GM20431 (cell line): ENCODE results near the gene ALKAL2.

Experiments
- in situ Hi-C: fragments of 300-500 bp; cut with MseI, MboI; formaldehyde crosslinking; loops from one replicate; pipeline ENCODE4 v1.15.0; 2020; ENCODE audit warnings: low sequenced_read_pairs; ENCODE audit not compliant: unreplicated experiment

The ALKAL2 gene

DNA sequence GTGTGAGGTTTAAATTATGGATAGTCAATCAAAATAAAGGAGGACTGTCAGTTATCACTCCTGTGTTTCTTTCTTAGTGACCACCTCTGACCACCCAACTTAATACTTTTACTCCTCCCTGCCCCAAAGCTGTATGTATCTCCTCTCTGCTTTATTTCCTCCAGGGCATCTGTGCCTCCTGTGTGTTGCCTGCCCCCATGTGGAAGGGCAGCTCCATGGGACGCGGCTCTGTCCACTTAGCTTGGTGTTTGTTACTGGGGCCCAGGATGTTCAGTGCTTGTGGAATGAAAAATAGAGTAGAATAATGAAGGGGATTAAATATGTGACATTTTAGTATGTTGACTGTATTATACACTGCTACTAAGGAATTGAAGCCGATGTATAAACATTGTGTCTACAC is 13.4 kb downstream of the ALKAL2 start:
- in situ Hi-C loops, result no loop called here

DNA sequence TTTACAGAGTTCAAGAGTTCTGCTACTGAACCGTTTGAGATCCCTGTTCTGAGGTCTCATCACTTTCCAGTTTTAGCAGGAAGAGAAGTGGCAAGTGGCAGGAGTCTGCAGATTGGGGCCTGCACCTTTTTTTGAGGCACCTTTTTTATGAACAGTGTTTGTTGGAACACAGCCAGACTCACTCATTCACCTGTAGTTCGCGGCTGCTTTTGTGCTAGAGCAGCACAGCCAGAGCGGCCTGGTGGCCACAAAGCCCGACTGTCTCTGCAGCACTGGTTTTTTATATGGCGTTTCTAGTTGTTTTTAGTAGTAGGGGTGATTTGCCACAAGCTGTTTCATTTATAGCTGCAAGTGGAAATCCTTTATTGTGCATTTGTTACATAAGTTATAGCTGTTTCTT is 14.6 kb downstream of the ALKAL2 start:
- in situ Hi-C loops, result no loop called here

DNA sequence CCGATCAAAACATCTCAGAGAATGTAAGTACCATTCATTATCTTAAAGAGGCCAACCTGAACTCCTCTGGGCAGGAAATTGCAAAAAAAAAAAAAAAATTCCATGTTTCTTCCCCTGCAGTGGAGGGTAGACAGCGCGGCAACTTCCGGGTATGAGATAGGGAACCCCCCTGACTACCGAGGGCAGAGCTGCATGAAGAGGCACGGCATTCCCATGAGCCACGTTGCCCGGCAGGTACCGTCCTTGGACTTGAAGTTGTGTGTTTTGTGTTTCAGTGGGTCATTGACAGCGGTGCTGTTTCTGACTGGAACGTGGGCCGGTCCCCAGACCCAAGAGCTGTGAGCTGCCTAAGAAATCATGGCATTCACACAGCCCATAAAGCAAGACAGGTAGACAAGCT is 16.0 kb downstream of the ALKAL2 start:
- in situ Hi-C loops, result no loop called here

DNA sequence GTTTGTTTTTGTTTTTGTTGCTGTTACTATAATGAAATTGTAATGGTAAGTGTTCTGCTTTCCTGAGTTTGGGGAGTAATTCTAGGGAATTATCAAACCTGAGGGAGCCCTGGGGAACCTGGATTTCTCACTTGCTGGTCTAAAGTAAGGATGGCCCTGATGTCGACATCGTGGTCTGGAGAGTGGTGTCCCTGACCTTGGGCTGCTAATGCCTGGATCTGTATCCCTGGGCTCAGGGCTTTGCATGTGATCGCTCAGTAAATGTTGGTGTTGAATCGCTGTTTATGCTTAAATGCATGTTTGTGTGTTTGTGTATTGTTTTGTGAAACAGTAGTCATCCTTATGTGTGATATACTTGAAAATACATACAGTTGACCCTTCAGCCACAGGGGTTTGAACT is 17.0 kb downstream of the ALKAL2 start:
- in situ Hi-C loops, result no loop called here

DNA sequence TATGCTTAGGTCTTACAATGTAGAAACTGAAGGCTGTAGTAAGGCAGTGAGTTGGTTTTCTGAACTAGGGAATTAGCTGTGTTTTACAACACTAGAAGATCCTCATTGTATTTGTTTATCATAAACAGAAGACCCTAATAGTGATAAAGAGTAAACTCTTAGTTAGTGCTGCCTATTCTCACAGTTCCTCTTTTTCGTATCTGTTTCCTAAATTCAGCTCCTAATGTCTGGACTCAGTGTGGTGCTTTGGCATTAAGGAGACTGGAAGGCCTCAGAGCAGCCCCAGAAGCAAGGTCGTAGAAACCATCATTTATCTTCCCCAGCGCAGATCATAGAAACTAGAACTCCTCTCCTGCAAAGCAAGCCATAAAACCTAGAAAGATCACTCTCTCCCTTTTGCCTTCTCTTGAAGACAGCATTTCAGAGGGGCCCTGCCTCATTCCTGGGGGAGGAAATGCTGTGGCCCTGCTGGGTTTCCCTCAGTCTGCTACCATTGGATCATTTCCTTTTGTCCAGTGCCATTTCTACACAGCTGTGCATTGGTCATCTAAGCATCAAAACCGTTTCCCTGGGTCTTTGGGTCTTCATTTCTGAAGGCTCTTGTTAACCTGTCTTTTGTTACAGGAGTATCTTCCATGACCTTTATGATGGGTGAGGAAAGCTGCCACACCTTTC is 18.4 kb downstream of the ALKAL2 start:
- in situ Hi-C loops, result no loop called here

DNA sequence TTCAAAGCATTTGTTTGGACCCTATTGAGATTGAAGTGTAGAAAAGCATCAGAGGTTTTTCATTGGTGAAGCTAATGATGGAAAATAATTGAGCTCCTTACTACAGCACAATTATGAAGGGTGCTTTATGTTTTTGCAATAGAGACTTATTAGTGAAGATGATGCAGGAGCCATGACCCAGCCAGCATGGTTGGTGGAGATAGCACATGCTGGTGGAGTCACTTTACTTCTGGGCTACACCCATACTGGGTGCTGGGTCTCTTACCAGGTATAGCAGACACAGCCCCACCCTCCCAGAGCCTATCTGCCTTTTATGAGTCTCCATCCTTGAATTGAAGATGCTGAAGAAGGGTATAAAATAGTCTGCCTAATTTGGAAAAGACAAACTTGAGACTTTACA is 19.6 kb downstream of the ALKAL2 start:
- in situ Hi-C loops, result no loop called here

DNA sequence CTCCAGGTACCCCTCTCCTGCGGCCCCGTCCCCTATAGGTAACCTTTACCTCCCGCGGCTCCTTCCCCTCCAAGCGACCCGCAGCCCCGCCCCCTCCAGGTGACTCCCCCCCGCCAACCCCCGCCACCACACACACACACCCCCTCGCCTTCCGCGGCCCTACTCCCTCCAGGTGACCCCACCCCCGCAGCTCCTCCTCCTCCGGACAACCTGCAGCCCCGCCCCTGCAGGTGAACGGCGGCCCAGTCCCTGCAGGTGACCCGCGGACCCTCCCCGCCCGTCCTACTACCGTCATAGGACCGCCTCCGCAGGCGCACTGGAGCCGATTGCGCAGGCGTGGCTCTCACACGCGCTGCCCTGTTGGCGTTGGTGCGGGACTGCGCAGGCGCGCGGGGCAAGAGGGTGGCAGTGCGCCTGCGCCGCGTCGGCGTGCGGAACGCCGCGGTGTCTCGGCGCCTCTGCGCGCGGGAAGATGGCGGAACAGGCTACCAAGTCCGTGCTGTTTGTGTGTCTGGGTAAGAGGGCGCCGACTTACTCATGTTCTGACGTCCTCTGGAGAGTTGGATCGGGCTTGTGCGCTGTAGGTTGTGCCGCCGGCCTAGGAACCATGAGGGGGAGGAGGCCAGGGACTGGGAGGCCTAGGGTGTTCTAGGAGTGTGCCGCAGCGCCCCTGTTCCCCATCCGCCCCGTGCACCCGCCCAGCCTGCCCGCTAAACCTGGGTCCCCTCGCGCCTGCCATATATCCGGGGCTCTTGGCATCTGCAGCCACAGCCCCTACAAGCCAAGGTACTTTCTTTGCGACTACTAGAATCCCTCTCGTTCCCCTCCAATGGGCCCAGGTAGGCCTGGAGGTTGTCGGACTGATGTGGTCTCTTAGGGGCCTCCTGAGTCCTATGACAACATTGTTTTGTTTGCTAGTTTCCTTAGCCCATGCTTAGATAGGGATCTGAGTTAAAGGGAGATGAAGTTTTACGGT is 23.1 kb downstream of the ALKAL2 start, which contains the start of gene ACP1:
TSS of gene ACP1 (plus strand) at position 455 of the 976 bp plus-strand sequence. CDS start at position 473, 18 bp downstream.
- in situ Hi-C loops, result no loop called here

DNA sequence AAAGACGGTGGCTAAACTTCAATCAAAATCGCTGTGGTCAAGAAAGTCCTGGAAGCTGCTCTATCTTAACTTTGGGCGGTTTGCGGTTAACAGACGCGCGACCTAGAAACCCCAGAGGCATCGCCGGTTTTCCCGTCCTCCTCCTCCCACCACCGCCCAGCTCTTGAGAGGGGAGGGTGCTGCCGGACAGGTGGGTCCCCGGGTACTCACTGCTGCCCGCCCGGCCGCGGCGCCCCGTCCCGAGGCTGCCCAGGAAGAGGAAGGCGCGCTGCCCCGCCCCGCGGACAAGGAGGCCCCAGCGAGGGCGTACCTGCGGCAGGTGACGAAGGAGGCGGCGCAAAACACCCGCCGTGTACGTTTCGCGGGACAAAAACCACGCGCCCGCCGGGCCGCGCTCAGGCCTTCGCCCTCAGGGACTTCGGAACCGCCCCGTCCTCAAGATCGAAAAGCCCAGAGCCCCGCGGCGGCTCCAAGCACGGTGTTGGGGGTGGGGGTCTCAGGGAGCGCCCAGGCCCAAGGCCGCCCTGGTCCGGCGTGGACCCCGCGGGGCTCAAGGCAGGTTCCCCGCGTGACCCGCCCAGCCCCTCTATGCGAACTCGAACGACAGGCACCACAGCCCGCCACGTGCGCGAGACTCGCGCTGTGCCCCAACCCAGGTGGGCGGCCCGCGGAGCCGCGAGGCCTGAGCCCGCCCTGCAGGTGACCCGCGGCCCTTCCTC is 24.0 kb downstream of the ALKAL2 start, which contains the start of gene SH3YL1:
TSS of gene SH3YL1 (minus strand) at position 259 of the 719 bp plus-strand sequence. CDS start at position 211, 48 bp downstream.
- in situ Hi-C loops, result no loop called here

DNA sequence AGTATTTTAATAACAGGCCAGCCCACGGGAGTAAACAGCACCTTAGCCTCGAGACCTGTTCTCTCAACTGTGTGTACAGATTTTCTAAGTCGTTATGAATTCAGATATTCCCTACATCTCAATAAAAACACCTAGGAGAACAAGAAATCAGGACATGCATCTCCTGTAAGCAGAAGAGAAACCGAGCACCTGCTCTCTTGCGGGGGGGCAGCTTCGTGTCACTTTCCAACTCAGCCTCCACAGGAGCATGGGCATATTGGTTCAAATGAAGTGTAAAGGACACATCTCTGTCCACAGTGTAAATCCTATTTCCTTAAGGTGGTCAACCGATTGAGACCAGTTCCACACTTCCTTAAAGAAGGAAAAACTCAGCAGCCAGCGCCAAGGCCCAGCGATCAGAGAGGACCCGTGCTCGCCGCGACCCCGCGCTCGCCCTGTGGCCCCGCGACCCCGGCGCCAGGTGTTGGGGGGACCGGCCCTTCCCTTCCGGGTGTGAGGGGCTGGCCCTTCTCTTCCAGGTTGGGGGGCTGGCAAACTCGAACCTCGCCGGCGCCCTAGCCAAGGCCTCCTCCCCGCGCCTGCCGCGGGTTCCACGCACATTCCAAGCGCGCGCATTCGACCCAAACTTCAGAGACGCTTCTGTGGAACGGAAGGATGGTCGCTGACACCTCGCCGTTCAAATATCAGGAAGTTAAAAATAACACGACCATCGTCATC is 24.7 kb downstream of the ALKAL2 start:
- in situ Hi-C loops, result no loop called here

DNA sequence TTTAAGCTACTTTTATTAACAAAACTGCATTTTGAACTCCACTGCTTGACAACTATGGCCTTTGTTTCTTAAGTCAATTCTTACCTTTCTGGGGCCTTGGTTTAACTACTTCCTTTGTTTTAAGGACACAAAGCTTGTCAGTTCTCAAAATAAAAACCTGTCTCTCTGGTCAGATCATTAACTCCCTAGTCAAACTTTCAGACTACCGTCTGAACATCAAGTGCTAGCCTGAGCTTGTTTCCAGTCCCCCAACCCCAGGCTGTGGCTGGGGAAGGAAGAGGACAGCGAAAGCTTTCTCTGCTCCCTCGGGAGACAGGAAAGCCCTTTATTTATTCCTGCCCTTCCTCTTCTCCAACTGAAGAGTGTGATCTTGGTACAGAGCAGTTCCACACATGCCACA is 25.8 kb downstream of the ALKAL2 start:
- in situ Hi-C loops, result no loop called here

DNA sequence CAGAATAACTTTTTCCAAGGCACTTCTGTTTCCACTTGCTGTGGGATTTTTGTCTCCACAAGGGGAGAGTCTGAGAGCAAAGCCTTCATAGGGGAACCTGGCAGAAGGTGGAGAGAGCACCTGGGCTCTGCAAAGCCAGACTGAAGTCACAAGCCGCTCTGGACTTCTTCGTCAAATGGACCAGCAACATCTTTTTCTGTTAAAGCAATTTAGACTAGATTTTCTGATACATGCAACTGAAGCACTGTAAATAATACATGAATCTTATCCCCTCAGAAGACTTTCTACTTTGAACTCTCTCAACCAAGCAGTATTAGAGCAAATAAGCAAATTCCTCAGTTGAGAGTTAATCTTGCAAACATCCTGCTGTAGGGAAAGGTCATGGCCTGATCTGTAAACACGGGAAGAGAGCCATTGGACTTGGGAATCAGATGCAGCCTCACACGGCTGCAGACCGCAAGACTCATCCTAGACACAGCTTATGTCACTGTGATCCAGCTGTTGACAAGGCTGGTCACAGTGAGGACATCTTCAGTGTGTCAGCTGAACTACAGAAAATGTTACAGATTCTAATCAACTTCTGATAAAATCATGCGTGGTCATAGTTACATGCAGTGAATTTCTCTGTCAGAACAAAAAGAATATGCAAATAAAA is 27.3 kb downstream of the ALKAL2 start:
- in situ Hi-C loops, result no loop called here

DNA sequence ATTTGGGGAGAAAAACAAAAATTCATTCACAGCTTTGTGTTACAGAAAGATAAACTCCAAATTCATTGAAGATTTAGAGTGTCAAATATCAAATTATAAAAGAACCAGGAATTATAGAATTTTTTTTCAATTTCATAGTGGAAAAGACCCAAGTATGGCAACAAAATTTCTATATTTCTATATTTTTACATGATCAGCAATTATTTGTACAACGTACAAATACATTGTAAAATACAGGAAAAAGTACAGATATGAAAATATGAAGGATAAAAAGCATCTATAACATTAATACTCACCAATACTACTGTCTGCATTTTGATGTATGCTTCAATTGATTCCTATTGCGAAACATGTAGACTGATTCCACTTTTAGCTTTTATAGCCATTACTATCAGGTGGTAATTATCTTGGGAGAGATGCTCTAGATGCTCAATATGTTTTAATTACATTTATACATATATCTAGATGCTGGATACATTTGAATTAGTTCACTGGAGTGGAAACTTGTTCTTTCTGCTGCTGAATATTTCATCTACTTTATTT is 28.0 kb downstream of the ALKAL2 start:
- in situ Hi-C loops, result no loop called here

DNA sequence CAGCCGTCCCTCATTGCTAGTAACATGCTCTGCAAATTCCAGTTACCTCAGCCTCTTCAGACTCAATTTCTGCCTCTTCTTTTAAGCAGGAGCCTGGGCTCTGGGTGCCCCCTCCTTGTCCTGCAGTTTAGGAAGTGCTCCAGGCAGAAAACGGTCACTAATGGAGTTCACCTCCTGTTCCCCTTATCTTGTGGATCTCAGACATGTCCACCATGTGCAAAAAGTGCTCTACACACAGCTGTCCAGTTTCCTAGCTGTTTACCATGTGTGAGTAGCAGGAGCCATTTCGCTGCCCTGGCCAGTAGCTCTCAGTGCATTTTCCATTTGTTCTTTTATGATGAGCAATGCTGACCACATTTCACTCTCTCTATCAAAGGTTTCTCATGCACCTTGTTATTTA is 29.0 kb downstream of the ALKAL2 start:
- in situ Hi-C loops, result no loop called here

DNA sequence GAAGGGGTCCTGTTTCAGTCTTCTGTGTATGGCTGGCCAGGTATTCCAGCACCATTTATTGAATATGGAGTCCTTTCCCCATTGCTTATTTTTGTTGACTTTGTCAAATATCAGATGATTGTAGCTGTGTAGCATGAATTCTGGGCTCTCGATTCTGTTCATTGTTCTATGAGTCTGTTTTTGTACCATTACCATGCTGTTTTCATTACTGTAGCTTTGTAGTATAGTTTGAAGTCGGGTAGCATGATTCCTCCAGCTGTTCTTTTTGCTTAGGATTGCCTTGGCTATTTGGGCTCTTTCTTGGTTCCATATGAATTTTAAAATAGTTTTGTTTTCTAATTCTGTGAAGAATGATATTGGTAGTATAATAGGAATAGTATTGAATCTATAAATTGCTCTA is 30.0 kb downstream of the ALKAL2 start:
- in situ Hi-C loops, result no loop called here

DNA sequence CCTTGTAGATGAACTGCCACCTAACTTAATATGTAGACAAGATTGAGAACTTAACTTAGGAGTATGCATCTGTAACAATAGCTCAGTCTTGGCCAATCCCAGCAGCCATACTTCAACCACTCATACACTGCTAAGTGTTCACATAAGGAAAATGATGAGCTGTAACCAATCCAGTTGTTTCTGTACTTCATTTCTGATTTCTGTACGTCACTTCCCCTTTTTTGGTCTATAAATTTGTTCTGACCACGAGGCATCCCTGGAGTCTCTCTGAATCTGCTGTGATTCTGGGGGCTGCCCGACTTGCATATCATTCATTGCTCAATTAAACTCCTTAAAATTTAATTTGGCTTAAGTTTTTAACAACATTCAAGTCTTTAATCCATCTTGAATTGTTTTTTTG is 30.5 kb downstream of the ALKAL2 start:
- in situ Hi-C loops, result no loop called here

DNA sequence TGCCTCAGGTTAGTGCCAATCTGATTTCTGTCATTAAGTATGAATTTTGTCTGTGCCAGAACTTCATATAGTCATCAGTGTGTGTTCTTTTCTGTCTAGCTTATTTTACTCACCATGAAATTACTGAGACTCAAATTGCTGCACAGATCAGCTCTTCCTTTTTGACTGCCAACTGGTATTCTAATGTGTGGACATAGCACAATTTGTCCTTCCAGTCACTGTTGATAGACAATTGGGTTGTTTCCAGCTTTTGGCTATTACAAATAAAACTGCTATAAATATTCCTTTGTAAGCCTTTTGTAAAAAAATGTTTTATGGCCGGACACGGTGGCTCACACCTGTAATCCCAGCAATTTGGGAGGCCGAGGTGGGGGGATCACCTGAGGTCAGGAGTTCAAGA is 31.8 kb downstream of the ALKAL2 start:
- in situ Hi-C loops, result no loop called here

DNA sequence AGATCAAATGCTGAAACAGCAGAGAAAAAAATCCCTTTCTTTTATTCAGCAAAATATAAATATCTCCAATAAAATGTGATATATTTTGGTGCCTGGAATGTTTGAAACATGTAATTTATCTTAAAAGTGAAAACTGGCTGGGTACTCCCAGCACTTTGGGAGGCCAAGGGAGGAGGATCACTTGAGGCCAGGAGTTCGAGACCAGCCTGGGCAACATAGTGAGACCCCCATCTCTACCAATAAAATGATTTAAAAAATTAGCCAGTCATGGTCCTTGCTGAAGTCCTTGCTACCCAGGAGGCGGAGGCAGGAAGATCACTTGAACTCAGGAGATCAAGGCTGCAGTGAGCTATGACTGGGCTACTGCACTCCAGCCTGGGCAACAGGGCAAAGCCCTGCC is 32.7 kb downstream of the ALKAL2 start:
- in situ Hi-C loops, result no loop called here

DNA sequence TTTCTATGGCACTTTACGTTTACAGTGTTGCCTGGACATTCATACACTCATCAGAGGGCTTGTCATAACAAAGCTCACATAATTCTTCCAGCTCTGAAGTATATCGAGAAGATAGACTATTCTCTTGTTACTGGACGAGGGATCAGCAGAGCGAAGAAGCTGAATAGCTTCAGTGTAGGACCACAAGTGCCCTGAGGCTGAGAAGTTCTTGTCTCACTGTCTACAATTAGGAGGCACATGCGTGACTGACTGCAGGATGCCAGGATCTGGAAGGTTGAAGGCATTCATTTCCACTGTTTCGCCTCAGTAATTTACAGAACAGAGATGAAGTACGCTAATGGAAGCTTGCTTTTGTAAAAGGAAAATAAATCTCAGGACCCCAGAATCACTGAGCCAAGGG is 33.6 kb downstream of the ALKAL2 start:
- in situ Hi-C loops, result no loop called here

DNA sequence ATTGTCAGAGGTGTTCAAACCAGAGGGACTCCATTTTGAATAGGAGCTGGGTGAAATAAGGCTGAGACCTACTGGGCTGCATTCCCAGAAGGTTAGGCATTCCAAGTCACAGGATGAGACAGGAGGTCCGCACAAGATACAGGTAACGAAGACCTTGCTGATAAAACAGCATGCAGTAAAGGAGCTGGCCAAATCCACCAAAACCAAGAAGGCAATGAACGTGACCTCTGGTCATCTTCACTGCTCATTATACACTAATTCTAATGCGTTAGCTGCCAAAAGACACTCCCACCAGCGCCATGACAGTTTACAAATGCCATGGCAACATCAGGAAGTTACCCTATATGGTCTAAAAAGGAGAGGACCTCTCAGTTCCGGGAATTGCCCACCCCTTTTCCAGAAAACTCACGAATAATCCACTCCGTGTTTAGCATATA is 34.7 kb downstream of the ALKAL2 start:
- in situ Hi-C loops, result no loop called here
